H1 (cell line): Measurements from ENCODE around the gene SPINT2.

ENCODE experiments used
- CBX8 ChIP-seq: fragments of 300-800, 300-1000 bp; sonication (generic); IDR thresholded peaks from 2 replicates; pipeline ENCODE4 v1.7.1; 2016; ENCODE audit warnings: low read depth, low read length, borderline replicate concordance
- CEBPB ChIP-seq: IDR thresholded peaks from 2 replicates; pipeline ENCODE4 v1.6.1; 2012; ENCODE audit warnings: low read depth, low read length
- CREB1 ChIP-seq: IDR thresholded peaks from 2 replicates; pipeline ENCODE4 v1.6.1; 2012; ENCODE audit warnings: inconsistent platforms
- EGR1 ChIP-seq: IDR thresholded peaks from 2 replicates; pipeline ENCODE4 v1.6.1; 2011; ENCODE audit warnings: low read depth, low read length, borderline replicate concordance
- EP300 ChIP-seq, 2 experiments: IDR thresholded peaks; 1 replicate in 1 of 2; 2 replicates in 1 of 2; pipeline ENCODE4 v1.6.1; 2011 to 2012; ENCODE audit warnings: low read depth in 2 of 2, low read length in 2 of 2, mild to moderate bottlenecking in 2 of 2, borderline replicate concordance in 1 of 2, inconsistent platforms in 1 of 2, moderate library complexity in 1 of 2
- GABPA ChIP-seq: IDR thresholded peaks from 2 replicates; pipeline ENCODE4 v1.6.1; 2011; ENCODE audit warnings: mild to moderate bottlenecking, low read length, moderate library complexity, borderline replicate concordance; ENCODE audit not compliant: insufficient read depth
- NANOG ChIP-seq: IDR thresholded peaks from 2 replicates; pipeline ENCODE4 v1.6.1; 2011; ENCODE audit warnings: low read length, low read depth, mild to moderate bottlenecking, inconsistent platforms; ENCODE audit not compliant: insufficient read depth, poor library complexity, severe bottlenecking
- NRF1 ChIP-seq: IDR thresholded peaks from 2 replicates; pipeline ENCODE4 v1.6.1; 2011; ENCODE audit warnings: mild to moderate bottlenecking, low read depth, low read length, improper control_type of control experiment
- POLR2A ChIP-seq, 2 experiments: IDR thresholded peaks; 1 replicate in 1 of 2; 2 replicates in 1 of 2; pipeline ENCODE4 v1.6.1; 2011; ENCODE audit warnings: low read depth in 2 of 2, low read length in 2 of 2, mild to moderate bottlenecking in 2 of 2; ENCODE audit errors: control extremely low read depth in 1 of 2
- SRF ChIP-seq: IDR thresholded peaks from 2 replicates; pipeline ENCODE4 v1.6.1; 2011; ENCODE audit warnings: mild to moderate bottlenecking, low read depth, low read length, moderate library complexity
- TF ChIP-seq, protein P1 (sequence below), 3 experiments: IDR thresholded peaks; 1 replicate in 2 of 3; 2 replicates in 1 of 3; pipeline versions ENCODE4 v1.5.1 to v1.6.1; 2011; ENCODE audit warnings: low read length in 3 of 3, mild to moderate bottlenecking in 3 of 3, inconsistent platforms in 2 of 3, low read depth in 1 of 3, moderate library complexity in 1 of 3; ENCODE audit not compliant: insufficient read depth in 1 of 3; ENCODE audit errors: control extremely low read depth in 1 of 3
- TF ChIP-seq, protein P2 (sequence below): IDR thresholded peaks from 2 replicates; pipeline ENCODE4 v1.6.1; 2012; ENCODE audit warnings: inconsistent platforms
- TF ChIP-seq, protein P3 (sequence below): IDR thresholded peaks from 2 replicates; pipeline ENCODE4 v1.6.1; 2012; ENCODE audit warnings: low read length, inconsistent platforms

- TF ChIP-seq, protein P1, sequence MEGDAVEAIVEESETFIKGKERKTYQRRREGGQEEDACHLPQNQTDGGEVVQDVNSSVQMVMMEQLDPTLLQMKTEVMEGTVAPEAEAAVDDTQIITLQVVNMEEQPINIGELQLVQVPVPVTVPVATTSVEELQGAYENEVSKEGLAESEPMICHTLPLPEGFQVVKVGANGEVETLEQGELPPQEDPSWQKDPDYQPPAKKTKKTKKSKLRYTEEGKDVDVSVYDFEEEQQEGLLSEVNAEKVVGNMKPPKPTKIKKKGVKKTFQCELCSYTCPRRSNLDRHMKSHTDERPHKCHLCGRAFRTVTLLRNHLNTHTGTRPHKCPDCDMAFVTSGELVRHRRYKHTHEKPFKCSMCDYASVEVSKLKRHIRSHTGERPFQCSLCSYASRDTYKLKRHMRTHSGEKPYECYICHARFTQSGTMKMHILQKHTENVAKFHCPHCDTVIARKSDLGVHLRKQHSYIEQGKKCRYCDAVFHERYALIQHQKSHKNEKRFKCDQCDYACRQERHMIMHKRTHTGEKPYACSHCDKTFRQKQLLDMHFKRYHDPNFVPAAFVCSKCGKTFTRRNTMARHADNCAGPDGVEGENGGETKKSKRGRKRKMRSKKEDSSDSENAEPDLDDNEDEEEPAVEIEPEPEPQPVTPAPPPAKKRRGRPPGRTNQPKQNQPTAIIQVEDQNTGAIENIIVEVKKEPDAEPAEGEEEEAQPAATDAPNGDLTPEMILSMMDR (IDR thresholded peaks at IDR 0.05; ENCODE audit: control extremely low read depth in 1 of 3, insufficient read depth in 1 of 3, low read depth in 1 of 3, low read length in 3 of 3): no peak
- TF ChIP-seq NANOG (no peak), CEBPB (no peak), EP300 (IDR thresholded peaks at IDR 0.05; ENCODE audit: borderline replicate concordance in 1 of 2, low read depth in 2 of 2, low read length in 2 of 2) (no peak), CREB1 (no peak), NRF1 (no peak), CBX8 (no peak), SRF (no peak), POLR2A (IDR thresholded peaks at IDR 0.05; ENCODE audit: control extremely low read depth in 1 of 2, low read depth in 2 of 2, low read length in 2 of 2) (no peak), GABPA (no peak), EGR1 (no peak)
- TF ChIP-seq, protein P2, sequence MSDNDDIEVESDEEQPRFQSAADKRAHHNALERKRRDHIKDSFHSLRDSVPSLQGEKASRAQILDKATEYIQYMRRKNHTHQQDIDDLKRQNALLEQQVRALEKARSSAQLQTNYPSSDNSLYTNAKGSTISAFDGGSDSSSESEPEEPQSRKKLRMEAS: no peak; the same call in 1 of the 2 replicates
- TF ChIP-seq, protein P3, sequence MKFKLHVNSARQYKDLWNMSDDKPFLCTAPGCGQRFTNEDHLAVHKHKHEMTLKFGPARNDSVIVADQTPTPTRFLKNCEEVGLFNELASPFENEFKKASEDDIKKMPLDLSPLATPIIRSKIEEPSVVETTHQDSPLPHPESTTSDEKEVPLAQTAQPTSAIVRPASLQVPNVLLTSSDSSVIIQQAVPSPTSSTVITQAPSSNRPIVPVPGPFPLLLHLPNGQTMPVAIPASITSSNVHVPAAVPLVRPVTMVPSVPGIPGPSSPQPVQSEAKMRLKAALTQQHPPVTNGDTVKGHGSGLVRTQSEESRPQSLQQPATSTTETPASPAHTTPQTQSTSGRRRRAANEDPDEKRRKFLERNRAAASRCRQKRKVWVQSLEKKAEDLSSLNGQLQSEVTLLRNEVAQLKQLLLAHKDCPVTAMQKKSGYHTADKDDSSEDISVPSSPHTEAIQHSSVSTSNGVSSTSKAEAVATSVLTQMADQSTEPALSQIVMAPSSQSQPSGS: no peak
Observed at GRCh38 chr19:38335949-38336637, 71.7 kb downstream of the SPINT2 start.
